HEK293T (cell line): ENCODE results near the gene DPP3.
"Not testable (repeated sequence)": the region's sequence is repeated elsewhere in the genome, so short reads cannot be mapped to it uniquely, and the experiment has no call there.

Experiments
- CTCF ChIA-PET: fragments of 350-600 bp; formaldehyde crosslinking; extraction: SDS; loops from one replicate; lab custom pipeline; 2021; ENCODE audit warnings: antibody characterized with exemption, inconsistent platforms; lab: Yijun Ruan, JAX
- POLR2A ChIA-PET: fragments of 350-600 bp; formaldehyde crosslinking; extraction: SDS; loops from one replicate; lab custom pipeline; 2020; ENCODE audit warnings: antibody characterized with exemption, inconsistent platforms; lab: Yijun Ruan, JAX
- DNase-seq: peaks from one replicate; pipeline ENCODE4 v3.0.0; 2012; ENCODE audit warnings: mixed read lengths; ENCODE audit errors: extremely low spot score
- ARNT ChIP-seq: fragments of 450-650 bp; IDR thresholded peaks from 2 replicates; pipeline ENCODE4 v1.6.1; 2017; ENCODE audit warnings: mild to moderate bottlenecking
- BHLHE40 ChIP-seq: fragments of 450-650 bp; IDR thresholded peaks from 2 replicates; pipeline ENCODE4 v1.6.1; 2016; ENCODE audit warnings: mild to moderate bottlenecking, moderate library complexity, borderline replicate concordance
- CTBP1 ChIP-seq: fragments of 450-650 bp; IDR thresholded peaks from 2 replicates; pipeline ENCODE4 v1.6.1; 2016; ENCODE audit warnings: borderline replicate concordance
- ELF4 ChIP-seq: fragments of 450-650 bp; IDR thresholded peaks from 2 replicates; pipeline ENCODE4 v1.6.1; 2017; ENCODE audit warnings: antibody characterized with exemption
- FOXA1 ChIP-seq: fragments of 450-650 bp; IDR thresholded peaks from 2 replicates; pipeline ENCODE4 v1.6.1; 2016; ENCODE audit warnings: mild to moderate bottlenecking
- FOXK2 ChIP-seq: fragments of 450-650 bp; IDR thresholded peaks from 2 replicates; pipeline ENCODE4 v1.6.1; 2016; ENCODE audit warnings: mild to moderate bottlenecking
- FOXM1 ChIP-seq: fragments of 450-650 bp; IDR thresholded peaks from 2 replicates; pipeline ENCODE4 v1.6.1; 2017; ENCODE audit warnings: mild to moderate bottlenecking, borderline replicate concordance
- HDGF ChIP-seq: fragments of 450-650 bp; IDR thresholded peaks from 2 replicates; pipeline ENCODE4 v1.6.1; 2017; ENCODE audit warnings: antibody characterized with exemption, borderline replicate concordance
- L3MBTL2 ChIP-seq: fragments of 450-650 bp; conservative IDR thresholded peaks from 2 replicates; pipeline ENCODE4 v1.6.1; 2016; ENCODE audit warnings: mild to moderate bottlenecking
- LEF1 ChIP-seq: fragments of 450-650 bp; IDR thresholded peaks from 2 replicates; pipeline ENCODE4 v1.6.1; 2017; ENCODE audit warnings: mild to moderate bottlenecking, borderline replicate concordance
- NFRKB ChIP-seq: fragments of 450-650 bp; IDR thresholded peaks from 2 replicates; pipeline ENCODE4 v1.6.1; 2016; ENCODE audit warnings: mild to moderate bottlenecking, moderate library complexity
- PKNOX1 ChIP-seq: fragments of 450-650 bp; IDR thresholded peaks from 2 replicates; pipeline ENCODE4 v1.6.1; 2016
- SP1 ChIP-seq: fragments of 450-650 bp; IDR thresholded peaks from 2 replicates; pipeline ENCODE4 v1.6.1; 2017
- SUZ12 ChIP-seq: fragments of 450-650 bp; IDR thresholded peaks from 2 replicates; pipeline ENCODE4 v1.6.1; 2016; ENCODE audit warnings: mild to moderate bottlenecking
- TARDBP ChIP-seq: fragments of 450-650 bp; IDR thresholded peaks from 2 replicates; pipeline ENCODE4 v1.6.1; 2016
- ZNF384 ChIP-seq: fragments of 450-650 bp; IDR thresholded peaks from 2 replicates; pipeline ENCODE4 v1.6.1; 2016

DPP3 gene

GRCh38 chr11:66530927-66531709 lies 50.9 kb downstream of the DPP3 start:
- no peak for DNase-seq
- POLR2A ChIA-PET: no interaction called here
- CTCF ChIA-PET: no interaction called here
- TF ChIP-seq HDGF (no peak), BHLHE40 (no peak), ARNT (no peak), SP1 (no peak), NFRKB (no peak), ZNF384 (no peak), L3MBTL2 (no peak), TARDBP (no peak), PKNOX1 (no peak), SUZ12 (no peak), CTBP1 (no peak), FOXK2 (no peak), LEF1 (no peak), FOXM1 (no peak), ELF4 (no peak), FOXA1 (no peak)

GRCh38 chr11:66531841-66532240 lies 51.6 kb downstream of the DPP3 start:
- CTCF ChIA-PET: no interaction called here

GRCh38 chr11:66532784-66533183 lies 52.5 kb downstream of the DPP3 start:
- POLR2A ChIA-PET: interaction anchor here (0.8 kb wide), 1 partner anchor 13 kb away, joined by 3 read pairs; the partner anchor contains the start of gene ZDHHC24
- TF ChIP-seq ZNF384 (no peak), ELF4 (no peak), LEF1 (no peak), FOXM1 (no peak), TARDBP (no peak), FOXK2 (no peak), ARNT (no peak), PKNOX1 (no peak), SUZ12 (no peak), FOXA1 (no peak), L3MBTL2 (no peak), SP1 (no peak)
- CTCF ChIA-PET: no interaction called here
- DNase-seq: no peak

More at GRCh38 chr11:66531841-66532240, 51.6 kb downstream of the DPP3 start:
- POLR2A ChIA-PET: no interaction called here
- no peak for TF ChIP-seq LEF1
- no peak for TF ChIP-seq PKNOX1
- TF ChIP-seq CTBP1: no peak
- TF ChIP-seq HDGF: no peak
- TF ChIP-seq FOXK2: no peak
- TF ChIP-seq FOXA1: no peak
- no peak for TF ChIP-seq SP1
- no peak for TF ChIP-seq ELF4
- no peak for TF ChIP-seq ZNF384
- TF ChIP-seq BHLHE40: no peak
- TF ChIP-seq SUZ12: no peak
- no peak for TF ChIP-seq ARNT
- no peak for DNase-seq

GRCh38 chr11:66539170-66539869 lies 59.1 kb downstream of the DPP3 start:
- TF ChIP-seq FOXA1 (no peak), TARDBP (no peak)
- ChIA-PET POLR2A (no interaction called here), CTCF (no interaction called here)
- no peak for DNase-seq

GRCh38 chr11:66539870-66540213 lies 59.6 kb downstream of the DPP3 start:
- TF ChIP-seq HDGF (no peak), ZNF384 (no peak), FOXM1 (no peak), NFRKB (no peak), CTBP1 (no peak), LEF1 (no peak), SUZ12 (no peak), SP1 (no peak)
- ChIA-PET POLR2A (no interaction called here), CTCF (no interaction called here)
- DNase-seq: no peak

GRCh38 chr11:66540598-66540997 lies 60.4 kb downstream of the DPP3 start:
- POLR2A ChIA-PET, CTCF ChIA-PET, DNase-seq: not testable (repeated sequence)
